Transverse colon (tissue), 3 donors: ENCODE data around the gene TOLLIP.

Source experiments
- CTCF ChIP-seq, 5 experiments: fragments of 200-600 bp in 3 of 5; fragments of 450-650 bp in 2 of 5; sonication (generic) in 3 of 5; IDR thresholded peaks; 1 replicate in 2 of 5; 2 replicates in 3 of 5; pipeline ENCODE4 v1.5.1; 2016 to 2017; ENCODE audit warnings: antibody characterized with exemption in 5 of 5, inconsistent platforms in 3 of 5, mild to moderate bottlenecking in 2 of 5, moderate library complexity in 1 of 5
- POLR2A ChIP-seq: fragments of 450-650 bp; IDR thresholded peaks from one replicate; pipeline ENCODE4 v1.6.1; 2016; ENCODE audit warnings: antibody characterized with exemption, mild to moderate bottlenecking, moderate library complexity

GRCh38 chr11:1289211-1289935 is 20.1 kb downstream of the TOLLIP start:
- TF ChIP-seq CTCF (IDR thresholded peaks at IDR 0.05) (no peak), POLR2A (no peak)
